GM18951 (cell line): Measurements from ENCODE around the gene TRIM63.
"Not testable (repeated sequence)": the region's sequence is repeated elsewhere in the genome, so short reads cannot be mapped to it uniquely, and the experiment has no call there.

Experiments
- POLR2A ChIP-seq: IDR thresholded peaks from 4 replicates; pipeline ENCODE4 v1.6.1; 2011; ENCODE audit warnings: mild to moderate bottlenecking; ENCODE audit not compliant: insufficient read length, insufficient read depth; ENCODE audit errors: extremely low read depth
- in situ Hi-C: fragments of 300-500 bp; cut with MboI; formaldehyde crosslinking; loops from one replicate; pipeline ENCODE4 v1.12.0; 2022; ENCODE audit warnings: low sequenced_read_pairs, mixed read lengths, inconsistent platforms; ENCODE audit not compliant: unreplicated experiment

The TRIM63 gene

GRCh38 chr1:26096471-26096870 is 29.0 kb upstream of the TRIM63 start:
- TF ChIP-seq POLR2A, result no peak
- in situ Hi-C loops, result no loop called here

DNA sequence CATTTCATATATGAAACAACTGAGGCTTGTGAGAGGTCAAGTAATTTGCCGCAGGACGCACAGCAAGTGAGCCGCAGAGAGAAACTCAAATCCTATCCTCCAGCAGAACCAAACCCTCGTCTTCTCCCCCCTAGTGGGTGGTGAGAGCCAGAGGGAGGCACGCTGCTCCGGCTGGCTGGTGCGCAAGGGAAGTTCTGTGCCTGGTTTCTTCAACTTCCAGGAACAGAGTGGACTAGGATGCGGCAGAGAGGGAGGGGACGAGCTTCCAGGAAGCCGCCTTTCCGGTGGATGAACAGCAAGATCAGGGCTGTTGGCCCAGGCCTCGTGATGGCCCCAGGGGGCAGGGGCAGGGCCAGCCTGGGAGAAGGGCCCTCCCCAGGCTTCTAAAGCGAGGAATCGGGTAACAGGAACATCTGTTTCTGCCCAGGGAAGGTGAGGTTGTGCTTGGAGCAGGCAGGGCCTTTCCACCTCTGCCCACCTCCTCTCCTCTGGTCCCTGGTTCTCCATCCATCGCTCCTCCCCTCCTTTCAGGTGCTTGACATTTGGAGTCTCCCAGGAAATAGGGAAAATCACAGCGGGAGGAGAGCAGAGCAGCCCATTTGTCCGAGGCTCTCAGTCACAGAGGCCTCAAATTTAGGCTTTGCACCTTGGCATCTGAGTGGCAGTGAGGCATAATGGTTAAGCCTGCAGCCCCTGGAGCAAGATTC is 27.4 kb upstream of the TRIM63 start:
- TF ChIP-seq POLR2A, result no peak
- in situ Hi-C loops, result no loop called here

DNA sequence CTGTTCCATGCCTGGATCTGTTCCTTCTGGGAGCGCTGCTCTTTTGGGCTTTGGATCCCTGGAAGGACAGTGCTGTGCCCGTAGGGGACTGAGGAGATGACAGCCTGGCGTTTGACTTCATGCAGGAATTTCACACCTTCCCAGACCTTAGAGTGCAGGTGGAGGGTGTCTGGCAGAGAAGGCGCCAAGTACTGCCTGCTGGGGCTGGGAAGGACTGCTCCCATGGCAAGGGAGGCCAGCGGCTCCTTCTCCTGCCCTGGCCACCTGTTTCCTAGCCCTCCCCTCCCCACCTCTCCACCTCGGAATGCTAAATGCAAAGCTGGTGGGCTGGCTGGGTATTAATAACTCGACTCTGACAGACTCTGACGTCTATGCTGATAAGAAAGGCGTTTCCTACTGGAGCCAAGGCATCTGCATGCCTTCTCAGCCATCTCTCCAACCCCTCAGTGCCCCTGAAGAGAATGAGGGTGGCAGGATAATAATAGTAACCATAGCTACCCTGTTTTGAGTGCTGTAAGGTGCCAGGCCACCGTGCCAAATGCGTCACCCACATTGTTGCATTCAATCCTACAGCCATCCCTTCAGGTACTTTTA is 26.7 kb upstream of the TRIM63 start:
- TF ChIP-seq POLR2A, result no peak
- in situ Hi-C loops, result no loop called here

- in situ Hi-C loops, result not testable (repeated sequence)
Measured at GRCh38 chr1:26093569-26093968, 26.1 kb upstream of the TRIM63 start.

DNA sequence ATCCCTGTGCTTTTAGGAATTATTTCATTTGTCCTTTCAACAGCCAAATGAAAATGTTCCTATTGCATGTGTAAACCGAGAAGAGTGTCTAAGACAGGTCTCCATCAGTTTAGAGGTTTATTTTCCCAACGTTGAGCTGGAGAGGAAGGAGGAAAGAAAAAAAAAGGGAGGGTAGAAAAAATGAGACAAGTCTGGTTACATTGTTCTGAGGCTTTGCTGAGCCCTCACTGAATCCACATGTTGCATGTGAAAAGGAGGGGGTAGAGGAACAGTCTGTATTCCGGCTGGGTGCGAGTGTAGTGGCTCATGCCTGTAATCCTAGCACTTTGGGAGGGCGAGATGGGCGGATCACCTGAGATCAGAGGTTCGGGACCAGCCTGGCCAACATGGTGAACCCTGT is 25.0 kb upstream of the TRIM63 start:
- in situ Hi-C loops, result no loop called here
- no peak for TF ChIP-seq POLR2A

- in situ Hi-C loops, result no loop called here
- no peak for TF ChIP-seq POLR2A
Measured at GRCh38 chr1:26090893-26091292, 23.5 kb upstream of the TRIM63 start.

GRCh38 chr1:26089125-26089524 is 21.7 kb upstream of the TRIM63 start:
- in situ Hi-C loops, result no loop called here
- no peak for TF ChIP-seq POLR2A

GRCh38 chr1:26084844-26085243 is 17.4 kb upstream of the TRIM63 start:
- in situ Hi-C loops, result no loop called here
- TF ChIP-seq POLR2A, result no peak

DNA sequence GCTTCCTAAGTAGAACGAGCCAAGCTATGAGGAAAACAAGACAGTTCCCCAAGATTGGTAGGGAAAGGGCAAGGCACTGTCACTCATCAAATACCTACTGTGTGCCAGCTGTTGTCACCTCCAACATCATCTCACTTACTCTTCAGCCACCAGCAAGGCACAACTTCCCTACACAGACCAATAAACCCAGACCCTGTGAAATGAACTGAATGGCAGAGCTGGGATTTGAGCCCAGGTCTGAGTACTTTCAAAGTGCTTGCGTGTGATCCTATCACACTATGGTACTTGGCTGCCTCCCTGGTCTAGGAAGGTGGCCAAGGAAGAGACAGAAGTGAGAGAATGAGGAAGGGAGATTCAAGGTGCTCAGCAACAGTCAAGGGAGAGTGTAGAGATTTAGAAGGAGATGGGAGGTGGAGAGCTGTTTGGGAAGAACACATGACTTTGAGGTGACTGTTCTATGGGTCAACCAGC is 16.7 kb upstream of the TRIM63 start:
- no peak for TF ChIP-seq POLR2A
- in situ Hi-C loops, result no loop called here

DNA sequence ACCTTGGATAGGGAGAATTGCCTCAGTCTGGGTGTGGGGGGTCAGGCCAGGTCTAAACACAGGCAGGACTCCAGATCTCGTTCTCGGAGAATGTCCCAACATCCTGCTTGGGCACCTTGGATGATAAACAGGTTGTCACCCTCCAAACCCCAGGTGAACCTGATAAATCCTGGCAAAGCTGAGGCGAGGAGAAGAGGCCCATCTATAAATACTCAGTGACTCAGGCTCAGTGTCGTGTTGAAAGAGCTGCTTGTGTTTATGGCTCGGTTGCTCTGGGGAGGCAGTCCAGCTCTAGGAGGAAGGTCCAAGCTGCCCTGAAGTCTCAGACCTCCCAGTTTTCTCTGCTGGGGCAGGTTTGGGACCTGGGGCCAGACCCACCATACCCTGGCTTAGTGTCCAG is 15.8 kb upstream of the TRIM63 start:
- in situ Hi-C loops, result no loop called here
- no peak for TF ChIP-seq POLR2A

- no peak for TF ChIP-seq POLR2A
- in situ Hi-C loops, result no loop called here
Measured at GRCh38 chr1:26082020-26082350, 14.6 kb upstream of the TRIM63 start.

DNA sequence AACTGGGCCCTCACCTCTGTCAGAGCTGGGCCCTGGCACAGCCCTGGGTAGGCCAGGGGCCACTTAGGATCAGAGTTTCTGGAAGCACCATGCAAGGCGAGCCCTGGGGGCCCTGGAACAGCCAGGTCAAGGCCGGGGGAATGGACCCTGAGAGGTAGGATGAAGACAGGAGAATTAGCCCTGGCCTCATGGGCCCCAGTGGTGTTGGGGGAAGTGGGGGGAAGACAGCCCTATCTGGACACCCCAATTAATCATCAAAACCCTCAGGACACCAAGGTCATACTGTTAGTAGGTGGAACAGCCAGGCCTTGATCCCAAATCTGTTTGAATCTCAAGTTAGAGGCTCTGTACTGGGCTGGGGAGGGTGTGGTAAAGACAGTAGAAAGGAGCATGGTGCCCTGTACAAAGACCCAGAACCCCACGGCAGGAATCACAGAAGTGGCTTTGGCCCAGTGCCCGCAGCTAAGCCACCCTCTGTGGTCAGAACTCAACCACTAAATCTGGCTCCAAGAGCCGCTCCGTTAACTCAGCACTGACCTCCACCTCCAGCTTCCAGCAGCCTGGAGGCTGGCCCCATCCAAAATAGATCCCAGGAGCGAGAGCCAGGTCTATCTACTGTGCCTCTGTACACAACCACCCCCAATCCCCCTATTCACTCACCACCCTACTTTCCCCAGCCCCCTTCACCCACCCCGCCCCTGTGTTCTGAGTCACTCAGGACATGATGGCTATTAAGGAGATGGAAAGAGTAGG is 14.0 kb upstream of the TRIM63 start:
- in situ Hi-C loops, result no loop called here
- TF ChIP-seq POLR2A, result no peak

GRCh38 chr1:26079960-26080814 is 12.8 kb upstream of the TRIM63 start:
- in situ Hi-C loops, result no loop called here

GRCh38 chr1:26079178-26079563 is 11.7 kb upstream of the TRIM63 start:
- TF ChIP-seq POLR2A, result no peak

More at GRCh38 chr1:26079960-26080814, 12.8 kb upstream of the TRIM63 start:
- no peak for TF ChIP-seq POLR2A

More at GRCh38 chr1:26079178-26079563, 11.7 kb upstream of the TRIM63 start:
- in situ Hi-C loops, result no loop called here
